Hepatocyte (in vitro differentiated cells): ENCODE results near the gene MYLK3.

Experiments used
- EZH2phosphoT487 ChIP-seq: fragments of 200-600 bp; sonication (generic); IDR thresholded peaks from one replicate; pipeline ENCODE4 v1.6.1; 2018; ENCODE audit warnings: antibody characterized with exemption, mild to moderate bottlenecking, low read depth, moderate library complexity; ENCODE audit not compliant: unreplicated experiment, severe bottlenecking
- TF ChIP-seq, protein P1 (sequence below): fragments of 200-600 bp; sonication (generic); IDR thresholded peaks from 2 replicates; pipeline ENCODE4 v1.5.1; 2016; ENCODE audit warnings: antibody characterized with exemption, mild to moderate bottlenecking; ENCODE audit not compliant: poor library complexity

DNA sequence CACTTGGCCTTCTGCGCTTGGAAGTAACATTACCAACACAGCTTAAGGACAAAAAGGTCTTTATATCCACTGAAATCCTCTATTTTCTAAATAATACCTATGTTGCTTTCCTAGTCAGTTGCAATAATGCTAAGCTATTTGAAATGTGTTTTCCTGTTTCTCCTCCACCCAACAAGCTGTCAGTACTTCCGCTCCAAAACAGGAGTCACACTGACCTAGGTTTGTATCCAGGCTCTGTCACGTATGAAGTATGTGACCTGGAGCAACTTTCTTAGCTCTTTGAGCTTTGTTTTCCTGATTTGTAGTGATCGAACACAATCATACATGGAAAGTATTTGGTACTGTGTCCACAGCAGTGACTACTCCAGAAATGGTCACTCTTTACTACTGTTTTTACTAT lies 24.3 kb upstream of the MYLK3 start:
- TF ChIP-seq, protein P1, sequence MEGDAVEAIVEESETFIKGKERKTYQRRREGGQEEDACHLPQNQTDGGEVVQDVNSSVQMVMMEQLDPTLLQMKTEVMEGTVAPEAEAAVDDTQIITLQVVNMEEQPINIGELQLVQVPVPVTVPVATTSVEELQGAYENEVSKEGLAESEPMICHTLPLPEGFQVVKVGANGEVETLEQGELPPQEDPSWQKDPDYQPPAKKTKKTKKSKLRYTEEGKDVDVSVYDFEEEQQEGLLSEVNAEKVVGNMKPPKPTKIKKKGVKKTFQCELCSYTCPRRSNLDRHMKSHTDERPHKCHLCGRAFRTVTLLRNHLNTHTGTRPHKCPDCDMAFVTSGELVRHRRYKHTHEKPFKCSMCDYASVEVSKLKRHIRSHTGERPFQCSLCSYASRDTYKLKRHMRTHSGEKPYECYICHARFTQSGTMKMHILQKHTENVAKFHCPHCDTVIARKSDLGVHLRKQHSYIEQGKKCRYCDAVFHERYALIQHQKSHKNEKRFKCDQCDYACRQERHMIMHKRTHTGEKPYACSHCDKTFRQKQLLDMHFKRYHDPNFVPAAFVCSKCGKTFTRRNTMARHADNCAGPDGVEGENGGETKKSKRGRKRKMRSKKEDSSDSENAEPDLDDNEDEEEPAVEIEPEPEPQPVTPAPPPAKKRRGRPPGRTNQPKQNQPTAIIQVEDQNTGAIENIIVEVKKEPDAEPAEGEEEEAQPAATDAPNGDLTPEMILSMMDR: no peak
- no peak for TF ChIP-seq EZH2phosphoT487
